SHP77 treated with DMSO at 0.1 percent for 48 hours (cell line): ENCODE results near the gene DNAJA2.

Experiments used
- DNase-seq: peaks from one replicate; lab custom pipeline; 2025; lab: John Stamatoyannopoulos, UW

Gene DNAJA2

DNA sequence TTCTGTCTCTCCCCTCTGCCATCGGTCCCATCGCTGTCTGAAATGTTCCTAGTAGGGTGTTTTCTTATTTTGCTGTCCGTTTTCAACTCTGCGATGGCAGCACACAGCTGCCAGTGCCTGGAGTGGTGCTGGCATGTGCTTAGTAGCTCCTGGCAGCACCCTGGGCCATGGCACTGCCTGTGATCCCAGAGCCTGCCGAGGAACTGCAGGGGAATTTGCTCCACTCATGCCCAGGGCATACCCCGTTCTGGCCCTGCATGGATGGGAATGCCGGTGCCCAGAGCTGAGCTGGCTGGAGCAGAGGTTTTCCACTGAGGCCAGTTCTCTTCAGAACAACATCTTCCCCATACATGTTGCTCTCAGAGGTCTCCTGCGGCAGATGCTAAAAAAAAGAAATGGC is 46.2 kb downstream of the DNAJA2 start:
- DNase-seq, result no peak

DNA sequence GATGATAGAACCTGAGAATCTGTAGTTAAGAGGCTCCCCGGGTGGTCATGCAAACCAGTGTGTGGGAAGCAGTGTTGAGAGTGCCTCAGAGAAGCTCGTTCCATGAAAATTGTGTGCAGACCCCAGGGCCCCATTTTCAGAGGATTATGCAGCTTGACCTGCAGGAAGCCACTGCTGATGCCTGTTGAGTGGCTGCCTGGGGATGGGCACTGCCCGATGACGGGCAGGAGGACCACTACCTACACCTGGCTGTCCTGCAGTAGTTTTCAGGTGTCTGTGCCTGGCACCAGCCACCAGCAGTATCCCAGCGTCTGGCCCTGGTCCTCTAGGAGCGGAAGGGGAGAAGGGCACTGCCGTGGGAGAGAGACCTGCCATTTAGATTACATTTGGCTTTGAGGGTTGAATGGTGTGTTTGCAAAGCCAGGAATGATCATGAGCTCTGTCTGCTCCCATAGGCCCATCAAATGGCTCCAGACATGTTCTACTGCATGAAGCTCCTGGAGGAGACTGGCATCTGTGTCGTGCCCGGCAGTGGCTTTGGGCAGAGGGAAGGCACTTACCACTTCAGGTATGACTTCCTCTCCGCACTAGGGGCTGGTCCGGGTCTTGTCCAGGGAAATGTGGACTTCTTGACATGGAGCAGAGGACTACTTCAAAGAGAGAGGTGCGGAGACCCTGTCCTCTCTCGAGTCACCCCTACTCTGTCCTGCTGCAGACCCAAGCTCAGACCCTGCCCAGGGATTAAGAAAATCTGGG is 46.8 kb downstream of the DNAJA2 start:
- DNase-seq, result no peak

DNA sequence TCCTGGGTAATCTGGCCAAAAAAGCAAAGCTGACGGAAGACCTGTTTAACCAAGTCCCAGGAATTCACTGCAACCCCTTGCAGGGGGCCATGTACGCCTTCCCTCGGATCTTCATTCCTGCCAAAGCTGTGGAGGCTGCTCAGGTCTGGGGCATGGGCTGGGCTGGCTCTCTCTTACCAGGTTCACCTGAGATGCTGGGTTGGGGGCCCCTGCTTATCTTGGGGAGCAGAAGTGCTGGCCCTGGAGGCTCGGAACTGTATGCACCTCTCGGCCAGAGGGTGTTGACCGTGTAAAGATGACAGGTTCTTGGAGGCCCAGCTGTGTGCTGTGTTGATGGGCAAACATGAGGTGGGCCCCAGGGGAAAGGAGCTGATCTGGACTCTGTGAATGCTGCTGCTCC is 49.1 kb downstream of the DNAJA2 start:
- no peak for DNase-seq

DNA sequence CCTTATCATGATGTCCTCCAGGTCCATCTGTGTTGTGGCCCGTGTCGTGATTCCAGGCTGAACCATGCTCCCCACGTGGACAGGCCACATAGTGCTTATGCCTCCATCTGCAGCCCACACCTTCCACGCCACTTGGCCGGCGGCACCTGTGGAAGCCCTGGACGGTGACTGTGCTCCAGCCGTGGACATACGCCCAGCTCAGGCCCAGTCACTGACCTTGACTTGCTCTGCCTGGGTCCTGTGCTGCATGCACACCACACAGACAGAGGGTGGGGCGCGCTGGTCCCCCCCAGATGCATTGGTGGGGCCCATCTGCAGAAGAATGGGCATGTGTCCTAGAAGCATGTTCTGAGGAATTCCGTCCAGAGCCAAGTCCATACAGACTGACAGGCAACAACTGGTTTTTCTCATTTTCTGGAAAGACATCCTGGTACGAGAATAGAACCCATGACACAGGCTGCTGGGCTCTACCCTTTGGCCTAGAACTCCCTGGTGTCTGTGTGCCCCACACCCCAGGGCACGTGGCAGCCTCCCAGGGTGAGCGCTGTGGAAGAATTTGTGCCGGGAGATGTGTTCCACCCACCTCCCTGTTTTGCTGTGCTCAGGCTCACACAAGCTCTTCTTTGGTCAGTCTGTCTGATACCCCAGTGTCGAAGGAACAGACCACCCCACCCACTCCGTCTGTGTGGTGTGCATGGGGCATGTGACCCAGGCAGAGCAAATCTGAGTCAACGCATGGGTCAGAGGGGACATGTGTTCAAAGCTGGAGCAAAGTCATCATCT is 49.8 kb downstream of the DNAJA2 start:
- DNase-seq, result no peak

DNA sequence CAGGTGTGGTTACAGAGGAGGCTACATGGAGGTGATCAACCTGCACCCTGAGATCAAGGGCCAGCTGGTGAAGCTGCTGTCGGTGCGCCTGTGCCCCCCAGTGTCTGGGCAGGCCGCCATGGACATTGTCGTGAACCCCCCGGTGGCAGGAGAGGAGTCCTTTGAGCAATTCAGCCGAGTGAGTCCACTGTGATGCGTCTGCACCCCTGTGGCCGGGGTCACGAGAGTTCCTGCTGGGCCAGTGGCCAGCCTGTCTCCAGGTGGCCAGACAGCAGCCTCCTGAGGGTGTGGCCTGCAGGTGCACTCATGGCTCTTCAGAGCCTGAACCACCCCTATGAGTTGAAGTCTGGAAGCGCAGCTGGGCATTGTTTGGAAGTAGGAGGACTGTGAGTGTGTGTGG is 51.2 kb downstream of the DNAJA2 start:
- no peak for DNase-seq

DNA sequence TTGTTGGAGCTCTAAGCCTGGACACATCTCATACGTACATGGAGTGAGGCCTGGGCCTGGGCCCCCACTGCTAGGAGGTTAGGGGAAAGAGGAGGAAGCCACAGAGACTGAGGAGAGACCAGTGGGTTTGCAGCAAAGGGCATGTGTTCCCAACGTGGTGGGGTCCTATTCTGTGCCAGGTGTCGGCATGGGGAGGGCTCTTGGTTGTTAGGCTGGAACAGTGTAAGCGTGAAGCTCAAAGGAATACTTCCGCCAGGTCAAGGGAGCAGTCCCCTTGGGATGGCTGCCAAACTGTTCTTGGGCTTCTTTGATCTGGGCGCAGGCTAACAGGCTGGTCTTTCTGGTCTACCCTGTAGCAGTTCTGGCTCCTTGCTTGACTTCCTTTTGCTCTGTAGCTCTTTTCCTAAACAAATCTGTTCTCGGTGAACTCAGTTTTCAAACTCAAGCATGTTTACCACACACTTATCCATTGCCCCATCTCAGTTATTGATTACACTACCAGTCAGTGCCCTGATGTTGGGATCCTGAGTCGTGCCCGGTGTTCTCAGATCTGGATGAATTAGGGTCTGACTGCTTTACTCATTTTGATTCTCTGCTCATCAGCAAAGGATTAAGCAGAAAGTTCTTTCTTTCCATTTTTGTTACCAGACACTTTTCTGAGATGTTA is 52.9 kb downstream of the DNAJA2 start:
- no peak for DNase-seq

DNA sequence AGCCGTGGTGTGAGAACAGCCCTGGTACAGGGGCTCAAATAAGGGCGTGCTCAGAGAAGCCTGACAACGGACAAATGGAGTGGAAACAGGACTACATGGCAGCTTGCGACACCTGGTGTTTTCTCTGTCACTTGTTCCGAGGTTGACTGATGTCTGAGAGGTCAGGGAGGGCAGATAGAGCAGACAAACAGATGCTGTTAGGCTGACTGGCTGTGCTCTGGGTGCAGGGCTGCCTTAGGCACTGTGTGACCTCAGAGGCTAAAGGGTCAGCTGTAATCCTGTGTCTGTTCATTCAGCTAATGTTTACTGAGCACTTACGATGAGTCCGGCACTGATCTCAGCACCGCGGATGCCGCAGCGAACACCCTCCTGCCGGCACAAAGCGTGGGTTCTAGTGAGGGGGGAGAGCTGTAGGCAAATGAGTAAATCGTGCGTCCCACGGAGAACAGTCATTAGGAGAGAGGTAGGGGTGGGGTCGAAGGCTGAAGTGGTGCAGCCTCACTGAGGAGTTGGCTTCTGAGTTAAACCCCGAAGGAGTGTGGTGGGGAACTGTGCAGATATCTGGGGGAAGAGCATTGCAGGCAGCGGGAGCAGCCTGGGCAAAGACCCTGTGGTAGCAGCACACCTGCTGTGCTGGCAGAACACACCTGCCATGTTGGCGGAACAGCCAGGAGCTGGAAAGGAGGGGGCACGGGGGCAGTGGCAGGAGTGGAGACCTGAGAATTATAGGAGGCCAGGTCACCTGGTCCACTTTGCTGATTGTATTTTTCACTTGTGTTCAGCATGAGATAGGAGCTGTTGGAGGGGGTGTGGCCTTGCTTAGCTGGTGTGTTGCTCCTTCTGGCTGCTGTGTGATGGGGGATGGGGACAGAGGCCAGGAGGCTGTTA is 54.3 kb downstream of the DNAJA2 start:
- peak; percentile 83 for DNase-seq

DNA sequence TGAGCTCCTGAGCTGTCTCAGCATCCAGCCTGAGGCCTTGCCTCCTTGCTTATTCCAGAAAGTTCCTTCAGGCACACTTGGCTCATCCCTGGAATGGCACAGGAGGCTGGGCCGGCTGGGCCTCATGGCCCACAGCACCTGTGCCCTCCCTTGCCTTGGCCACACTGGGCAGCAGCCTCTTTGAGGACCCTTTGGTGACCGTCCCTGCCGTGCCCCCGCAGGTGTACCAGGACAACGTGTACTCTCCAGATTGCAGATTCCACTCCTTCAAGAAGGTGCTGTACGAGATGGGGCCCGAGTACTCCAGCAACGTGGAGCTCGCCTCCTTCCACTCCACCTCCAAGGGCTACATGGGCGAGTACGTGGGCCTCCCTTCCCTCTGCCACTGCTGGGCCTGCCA is 55.1 kb downstream of the DNAJA2 start:
- no peak for DNase-seq

DNA sequence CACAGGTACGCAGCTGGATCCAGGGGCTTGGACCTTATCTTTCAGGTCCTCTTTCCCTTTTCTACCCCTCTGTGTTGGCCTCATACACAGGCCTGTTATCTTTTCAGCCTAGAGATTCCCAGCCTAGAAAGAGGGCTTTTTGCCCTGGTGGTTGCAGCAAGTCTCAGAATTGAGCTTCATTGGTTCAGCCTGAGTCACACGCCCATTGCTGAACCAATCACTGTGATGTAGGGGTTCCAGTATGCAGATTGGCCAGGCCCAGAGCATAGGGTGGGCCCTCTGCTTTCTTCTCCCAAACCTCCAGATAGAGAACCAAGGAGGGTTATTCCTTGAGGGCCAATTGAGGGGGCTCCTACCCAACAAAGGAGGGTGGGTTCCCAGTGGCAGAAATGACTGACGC is 56.5 kb downstream of the DNAJA2 start:
- DNase-seq, result no peak

DNA sequence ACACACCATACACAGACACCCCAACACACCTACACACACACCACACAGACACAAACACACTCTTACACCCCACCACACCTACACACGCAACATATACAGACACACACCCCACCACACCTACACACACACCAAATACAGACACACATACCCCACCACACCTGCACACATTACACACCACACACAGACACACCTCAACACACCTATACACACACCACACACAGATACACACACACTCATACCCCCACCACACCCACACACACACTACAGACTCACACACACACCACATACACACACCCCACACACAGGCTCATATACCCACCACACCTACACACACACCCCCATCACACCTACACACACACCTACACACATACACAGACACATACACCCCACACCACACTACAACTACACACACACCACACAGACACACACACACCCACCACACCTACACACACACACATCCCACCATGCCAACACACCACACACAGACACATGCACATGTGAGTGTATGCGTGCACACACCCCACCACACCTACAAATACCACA is 57.9 kb downstream of the DNAJA2 start:
- DNase-seq, result no peak

DNA sequence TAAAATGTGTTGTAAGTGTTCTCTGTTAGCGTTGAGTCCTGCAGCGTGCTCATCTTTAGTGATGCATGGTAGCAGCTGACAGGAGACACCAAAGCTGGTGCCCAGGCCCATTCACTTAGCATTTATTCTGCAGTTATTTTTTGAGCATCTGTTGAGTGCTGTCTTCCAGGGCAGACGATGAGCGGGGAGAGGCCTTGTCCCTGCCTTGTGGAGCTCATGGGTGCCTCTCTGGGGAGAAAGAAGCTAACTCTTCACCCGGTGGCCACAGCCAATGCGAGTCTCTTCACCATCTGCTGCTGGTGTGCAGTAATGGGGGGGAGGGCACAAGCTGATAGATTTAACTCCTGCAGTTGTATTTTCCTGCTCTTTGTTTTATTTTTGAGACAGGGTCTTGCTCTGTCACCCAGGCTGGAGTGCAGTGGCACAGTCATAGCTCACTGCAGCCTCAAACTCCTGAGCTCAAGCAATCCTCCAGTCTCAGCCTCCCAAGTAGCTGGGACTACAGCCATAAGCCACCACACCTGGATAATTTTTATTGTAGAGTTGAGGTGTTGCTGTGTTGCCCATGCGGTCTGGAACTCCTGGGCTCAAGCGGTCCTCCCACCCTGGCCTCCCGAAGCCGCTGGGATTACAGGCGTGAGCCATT is 58.8 kb downstream of the DNAJA2 start:
- DNase-seq, result no peak

DNA sequence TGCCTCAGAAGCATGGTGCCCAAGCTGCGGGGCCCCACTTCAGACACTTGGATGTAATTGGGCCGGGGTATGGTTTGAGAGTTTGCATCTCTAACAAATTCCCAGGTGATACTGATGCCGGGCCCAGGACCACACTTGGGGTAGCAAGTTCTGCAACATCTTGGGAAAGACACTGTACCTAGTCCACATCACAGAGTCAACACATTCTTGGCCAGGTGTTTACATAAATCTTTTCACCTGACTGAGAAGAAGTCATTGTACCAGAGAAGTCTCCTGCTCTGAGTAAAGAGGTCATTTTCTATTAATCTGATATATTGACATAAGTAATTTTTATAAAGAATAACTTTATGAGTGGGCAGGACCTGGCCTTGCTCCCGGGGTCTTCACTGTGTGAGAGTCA is 61.8 kb downstream of the DNAJA2 start:
- DNase-seq, result no peak

DNA sequence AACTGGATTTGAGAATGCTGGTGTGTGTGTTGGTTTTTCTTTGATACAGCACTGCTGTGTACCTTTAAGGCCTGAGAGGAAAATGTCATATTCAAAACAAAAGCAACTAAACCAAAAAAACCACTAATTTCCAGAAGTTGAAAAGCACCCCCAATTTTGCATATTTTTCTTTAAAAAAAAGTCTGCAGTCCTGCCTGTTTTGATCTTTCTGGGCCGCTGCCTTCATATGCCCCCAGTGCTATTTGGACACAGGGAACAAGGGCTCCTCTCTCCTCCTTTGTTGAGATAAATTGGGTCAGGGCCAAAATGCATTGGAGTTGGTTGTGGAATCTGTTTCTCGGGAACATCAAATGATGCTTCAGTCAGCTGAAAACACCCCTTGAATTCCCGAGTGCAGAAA is 62.4 kb downstream of the DNAJA2 start:
- DNase-seq, result no peak

DNA sequence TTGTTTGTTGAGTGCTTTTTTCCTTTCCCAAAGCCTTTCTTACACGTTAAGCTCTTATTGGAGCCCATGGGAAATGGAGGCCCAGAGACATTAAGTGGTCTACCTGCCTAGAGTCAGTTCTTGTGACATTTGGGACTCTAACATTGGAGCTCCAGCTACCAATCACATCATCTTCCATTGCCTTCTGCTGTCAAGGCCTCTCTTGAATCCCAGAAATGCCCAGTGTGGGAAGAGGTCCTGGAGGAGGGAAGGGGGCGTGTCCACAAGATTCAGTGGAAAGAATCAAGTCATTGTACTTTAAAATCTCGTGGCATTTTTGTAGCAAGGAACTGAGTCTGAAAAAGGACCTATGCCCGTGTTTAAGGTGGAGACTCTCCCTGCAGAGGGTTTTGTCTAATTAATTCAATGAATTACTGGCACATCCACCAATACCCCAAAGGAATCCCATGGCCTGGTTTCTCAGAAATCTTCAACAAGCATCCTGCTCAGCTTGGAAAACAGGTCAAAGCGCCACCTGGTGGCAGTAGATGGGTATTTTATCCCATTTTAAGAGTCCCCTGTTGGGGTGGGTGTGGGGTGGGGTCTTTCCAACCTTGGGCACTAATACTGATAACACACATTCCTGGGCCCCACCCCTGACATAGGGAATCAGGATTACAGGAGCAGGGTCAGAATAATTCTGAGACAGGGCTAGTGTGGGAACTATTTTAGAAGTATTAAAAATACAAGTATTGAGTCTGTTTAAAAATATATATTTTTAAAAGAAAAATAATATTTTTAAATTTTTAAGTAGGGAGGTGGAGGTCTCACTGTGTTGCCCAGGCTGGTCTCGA is 64.7 kb downstream of the DNAJA2 start:
- DNase-seq, result peak; percentile 33

DNA sequence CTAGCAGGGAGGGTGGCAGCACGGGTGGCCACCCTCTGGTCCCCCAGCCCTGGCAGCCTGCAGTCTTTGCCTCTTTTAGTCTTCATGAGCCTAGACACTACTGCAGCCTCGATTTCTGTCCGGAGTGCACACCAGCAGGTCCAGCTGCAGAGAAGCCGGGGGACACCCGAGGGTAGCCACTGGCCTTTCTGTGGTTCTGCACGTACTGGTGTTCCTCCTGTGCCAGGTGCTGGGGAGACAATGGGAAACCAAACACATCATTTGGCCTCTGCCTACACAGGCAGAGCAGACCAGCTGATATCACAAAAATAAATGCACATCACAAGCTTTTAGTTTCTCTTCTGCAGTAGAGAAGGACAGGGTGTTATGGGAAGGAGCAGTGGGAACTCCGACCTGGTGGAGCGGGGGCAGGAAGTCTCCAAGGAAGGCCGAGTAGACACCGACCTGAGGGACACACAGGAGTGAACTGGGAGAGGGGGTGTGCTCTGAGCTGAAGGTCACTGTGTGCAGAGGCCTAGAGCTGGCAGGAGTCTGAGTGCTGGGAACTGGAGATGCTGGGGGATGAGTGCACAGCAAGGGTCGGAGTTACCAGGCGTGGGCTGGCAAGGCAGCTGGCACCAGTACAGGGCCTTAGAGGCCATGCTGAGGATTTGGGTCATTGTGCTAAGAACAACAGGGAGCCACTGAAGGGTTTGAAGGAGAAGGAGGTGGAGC is 66.3 kb downstream of the DNAJA2 start:
- no peak for DNase-seq

DNA sequence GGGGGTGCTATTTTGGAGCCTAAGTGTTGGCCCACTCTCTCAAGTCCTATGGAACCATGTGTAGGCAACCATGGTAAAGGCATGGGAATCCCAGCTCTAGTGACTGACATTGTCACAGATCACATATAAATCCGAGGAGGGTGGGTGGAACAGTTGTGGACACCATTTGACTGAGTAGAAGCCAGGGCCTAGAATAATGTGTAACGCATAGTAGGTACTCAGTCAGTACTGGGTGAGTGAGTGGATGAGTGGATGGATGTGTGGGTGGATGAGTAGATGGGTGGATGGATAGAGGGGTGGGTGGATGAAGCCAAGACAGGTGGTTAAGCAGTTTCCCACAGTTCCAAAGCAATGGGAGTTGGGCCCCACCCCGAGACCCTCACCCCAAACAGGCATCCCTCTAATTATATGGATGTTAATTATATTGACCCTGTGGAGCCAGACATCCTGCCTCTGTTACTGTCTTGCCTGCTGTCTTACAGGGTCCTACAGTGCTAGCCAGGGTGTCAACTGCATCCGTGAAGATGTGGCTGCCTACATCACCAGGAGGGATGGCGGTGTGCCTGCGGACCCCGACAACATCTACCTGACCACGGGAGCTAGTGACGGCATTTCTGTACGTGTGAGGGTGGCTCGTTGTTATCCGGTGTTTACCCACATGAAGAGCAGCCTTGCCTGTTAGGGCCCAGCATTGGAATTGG is 67.0 kb downstream of the DNAJA2 start:
- no peak for DNase-seq
